D721Med (cell line): ENCODE data around the gene ONECUT3.
"Not testable (repeated sequence)": the region's sequence is repeated elsewhere in the genome, so short reads cannot be mapped to it uniquely, and the experiment has no call there.

ENCODE experiments used
- DNase-seq: peaks from one replicate; pipeline ENCODE4 v3.0.0; 2011; ENCODE audit warnings: low spot score; ENCODE audit not compliant: insufficient read length
- FAIRE-seq: peaks from 2 replicates; lab custom pipeline; 2011; peaks lifted over from hg19 to GRCh38; lab: Jason Lieb, UNC
- CTCF ChIP-seq: IDR thresholded peaks from 2 replicates; pipeline ENCODE4 v1.5.1; 2012; ENCODE audit warnings: mild to moderate bottlenecking, control low read depth; ENCODE audit not compliant: insufficient read depth; ENCODE audit errors: missing control alignments

ONECUT3 gene

GRCh38 chr19:1757468-1758230 is 4.3 kb downstream of the ONECUT3 start:
- DNase-seq, result no peak
- no peak for TF ChIP-seq CTCF
- FAIRE-seq, result no peak

- no peak for TF ChIP-seq CTCF
- DNase-seq (no peak), FAIRE-seq (no peak)
Measured at GRCh38 chr19:1758231-1758577, 4.9 kb downstream of the ONECUT3 start.

GRCh38 chr19:1758959-1759903 is 5.9 kb downstream of the ONECUT3 start:
- DNase-seq, result no peak
- TF ChIP-seq CTCF, result no peak
- no peak for FAIRE-seq

GRCh38 chr19:1760020-1760419 is 6.7 kb downstream of the ONECUT3 start:
- no peak for DNase-seq
- TF ChIP-seq CTCF, result no peak
- FAIRE-seq, result no peak

- not testable (repeated sequence) for FAIRE-seq, DNase-seq
Measured at GRCh38 chr19:1760786-1761527, 7.7 kb downstream of the ONECUT3 start.

GRCh38 chr19:1761528-1762242 is 8.4 kb downstream of the ONECUT3 start:
- no peak for TF ChIP-seq CTCF
- FAIRE-seq (no peak), DNase-seq (no peak)
